IMR-90 (cell line): ENCODE data around the gene ETHE1.

Experiments used
- BHLHE40 ChIP-seq: fragments of 150-350 bp; IDR thresholded peaks from 2 replicates; pipeline ENCODE4 v1.6.1; 2016; ENCODE audit warnings: mild to moderate bottlenecking, low read depth, low read length
- CHD1 ChIP-seq: IDR thresholded peaks from 2 replicates; pipeline ENCODE4 v1.6.1; 2012; ENCODE audit warnings: low read depth, low read length, improper control_type of control experiment
- MAZ ChIP-seq: IDR thresholded peaks from 2 replicates; pipeline ENCODE4 v1.6.1; 2012; ENCODE audit warnings: low read depth, mild to moderate bottlenecking, low read length, improper control_type of control experiment, moderate library complexity, borderline replicate concordance
- POLR2A ChIP-seq: IDR thresholded peaks from 2 replicates; pipeline ENCODE4 v1.6.1; 2012; ENCODE audit warnings: mild to moderate bottlenecking, low read depth, low read length
- RAD21 ChIP-seq: IDR thresholded peaks from 2 replicates; pipeline ENCODE4 v1.6.1; 2012; ENCODE audit warnings: low read length, improper control_type of control experiment
- RFX5 ChIP-seq: IDR thresholded peaks from 2 replicates; pipeline ENCODE4 v1.8.0; 2012; ENCODE audit warnings: low read depth, mild to moderate bottlenecking, low read length, moderate library complexity
- TF ChIP-seq, protein P1 (sequence below): conservative IDR thresholded peaks from 2 replicates; pipeline ENCODE4 v1.5.1; 2012; ENCODE audit warnings: mild to moderate bottlenecking, low read depth, low read length, improper control_type of control experiment

GRCh38 chr19:43495082-43495481, 31.9 kb downstream of the ETHE1 start:
- TF ChIP-seq, protein P1, sequence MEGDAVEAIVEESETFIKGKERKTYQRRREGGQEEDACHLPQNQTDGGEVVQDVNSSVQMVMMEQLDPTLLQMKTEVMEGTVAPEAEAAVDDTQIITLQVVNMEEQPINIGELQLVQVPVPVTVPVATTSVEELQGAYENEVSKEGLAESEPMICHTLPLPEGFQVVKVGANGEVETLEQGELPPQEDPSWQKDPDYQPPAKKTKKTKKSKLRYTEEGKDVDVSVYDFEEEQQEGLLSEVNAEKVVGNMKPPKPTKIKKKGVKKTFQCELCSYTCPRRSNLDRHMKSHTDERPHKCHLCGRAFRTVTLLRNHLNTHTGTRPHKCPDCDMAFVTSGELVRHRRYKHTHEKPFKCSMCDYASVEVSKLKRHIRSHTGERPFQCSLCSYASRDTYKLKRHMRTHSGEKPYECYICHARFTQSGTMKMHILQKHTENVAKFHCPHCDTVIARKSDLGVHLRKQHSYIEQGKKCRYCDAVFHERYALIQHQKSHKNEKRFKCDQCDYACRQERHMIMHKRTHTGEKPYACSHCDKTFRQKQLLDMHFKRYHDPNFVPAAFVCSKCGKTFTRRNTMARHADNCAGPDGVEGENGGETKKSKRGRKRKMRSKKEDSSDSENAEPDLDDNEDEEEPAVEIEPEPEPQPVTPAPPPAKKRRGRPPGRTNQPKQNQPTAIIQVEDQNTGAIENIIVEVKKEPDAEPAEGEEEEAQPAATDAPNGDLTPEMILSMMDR, result no peak
- TF ChIP-seq POLR2A (no peak), RAD21 (no peak), BHLHE40 (no peak), MAZ (no peak), RFX5 (no peak), CHD1 (no peak)
